HepG2 (cell line): ENCODE data around the gene ADCY1. TPM values are rescaled to one million over a fixed set of nuclear protein-coding genes. Genes with fewer than 3 reads are reported as not detected.

Experiments used
- ATAC-seq: fragments of 200-7000 bp; cut with Tn5 transposase; 3 replicates; pipeline ENCODE4 v1.9.1; 2020; ENCODE audit warnings: mild to moderate bottlenecking, moderate library complexity
- BruUV-seq: library from RNA; stranded (reverse); fragments of 400-500 nt; replicated peaks from 2 replicates; lab custom pipeline; 2021; lab: Mats Ljungman, UMichigan
- CTCF ChIA-PET: fragments of 300-600 bp; formaldehyde crosslinking; extraction: SDS; loops from one replicate; lab custom pipeline; 2021; ENCODE audit warnings: low total read pairs, inconsistent platforms, low intra/inter-chr PET ratio; lab: Yijun Ruan, JAX
- POLR2A ChIA-PET: fragments of 350-600 bp; sonication (Branson Sonifier 250); formaldehyde crosslinking; loops from one replicate; lab custom pipeline; 2020; ENCODE audit warnings: antibody characterized with exemption, inconsistent platforms; lab: Yijun Ruan, JAX
- DNase-seq: peaks from one replicate; pipeline ENCODE4 v3.0.0-alpha.2; 2015; ENCODE audit warnings: low spot score
- FAIRE-seq: peaks from 3 replicates; lab custom pipeline; 2011; peaks lifted over from hg19 to GRCh38; lab: Jason Lieb, UNC
- H2AFZ ChIP-seq: one replicate; pipeline ENCODE4 v1.6.1; 2011; ENCODE audit warnings: low read length, inconsistent platforms
- H3K27ac ChIP-seq: fragments of 300-600 bp; 3 replicates; pipeline ENCODE4 v1.8.0; 2011; ENCODE audit warnings: mixed run types, mild to moderate bottlenecking, mixed read lengths, low read length, inconsistent platforms; ENCODE audit not compliant: insufficient read depth; ENCODE audit errors: extremely low read length
- H3K27me3 ChIP-seq, 2 experiments: fragments of 200-600 bp in 1 of 2; 2 replicates in 1 of 2; 3 replicates in 1 of 2; pipeline versions ENCODE4 v1.6.0 to v1.8.0; 2011; ENCODE audit warnings: low read length in 2 of 2, mild to moderate bottlenecking in 2 of 2, moderate library complexity in 2 of 2, inconsistent platforms in 1 of 2; ENCODE audit not compliant: insufficient read depth in 2 of 2, control insufficient read depth in 1 of 2
- H3K36me3 ChIP-seq, 2 experiments: fragments of 200-600 bp in 1 of 2; replicated peaks in 1 of 2; 2 replicates in 1 of 2; 3 replicates in 1 of 2; pipeline versions ENCODE4 v1.5.1 to v1.8.0; 2011; ENCODE audit warnings: low read length in 2 of 2, inconsistent platforms in 1 of 2; ENCODE audit not compliant: insufficient read depth in 2 of 2, control insufficient read depth in 1 of 2
- H3K4me1 ChIP-seq: 2 replicates; pipeline ENCODE4 v1.5.1; 2012; ENCODE audit warnings: low read length, inconsistent platforms; ENCODE audit not compliant: insufficient read depth
- H3K4me2 ChIP-seq: 2 replicates; pipeline ENCODE4 v1.6.0; 2011; ENCODE audit warnings: low read depth, low read length, inconsistent platforms
- H3K4me3 ChIP-seq, 3 experiments: fragments of 200-600 bp in 1 of 3; sonication (generic), shearing (Covaris generic) in 1 of 3; replicated peaks in 1 of 3; 2 replicates each; pipeline ENCODE4 v1.5.1; 2011 to 2016; ENCODE audit warnings: low read length in 3 of 3, inconsistent platforms in 2 of 3, low read depth in 2 of 3, mild to moderate bottlenecking in 2 of 3, control low read depth in 1 of 3, mixed read lengths in 1 of 3; ENCODE audit not compliant: insufficient read depth in 1 of 3
- H3K79me2 ChIP-seq: one replicate; pipeline ENCODE4 v1.6.1; 2011; ENCODE audit warnings: low read length, inconsistent platforms; ENCODE audit not compliant: insufficient read depth
- H3K9ac ChIP-seq: 2 replicates; pipeline ENCODE4 v1.6.0; 2011; ENCODE audit warnings: mild to moderate bottlenecking, low read depth, low read length, inconsistent platforms; ENCODE audit not compliant: insufficient read depth
- H3K9me3 ChIP-seq: 2 replicates; pipeline ENCODE4 v1.5.1; 2012; ENCODE audit warnings: mild to moderate bottlenecking, low read length
- H4K20me1 ChIP-seq: 2 replicates; pipeline ENCODE4 v1.6.0; 2011; ENCODE audit warnings: inconsistent platforms, mild to moderate bottlenecking, low read length, moderate library complexity; ENCODE audit not compliant: insufficient read depth
- ARHGAP35 ChIP-seq: sonication (generic); formaldehyde crosslinking; IDR thresholded peaks from 2 replicates; pipeline ENCODE4 v1.9.0; 2022; ENCODE audit warnings: mild to moderate bottlenecking, inconsistent platforms, moderate library complexity, missing genetic modification reagents, borderline replicate concordance
- CCDC6 ChIP-seq: sonication (generic); formaldehyde crosslinking; IDR thresholded peaks from 2 replicates; pipeline ENCODE4 v1.8.1; 2022; ENCODE audit warnings: mild to moderate bottlenecking, missing genetic modification reagents, moderate library complexity
- MXI1 ChIP-seq: IDR thresholded peaks from 3 replicates; pipeline ENCODE4 v1.6.1; 2012; ENCODE audit warnings: low read depth, low read length, inconsistent platforms, borderline replicate concordance
- NFYC ChIP-seq: IDR thresholded peaks from 2 replicates; pipeline ENCODE4 v1.6.1; 2016; ENCODE audit warnings: missing genetic modification reagents, missing compliant biosample characterization
- RARG ChIP-seq: sonication (generic); formaldehyde crosslinking; IDR thresholded peaks from 2 replicates; pipeline ENCODE4 v1.4.0; 2020; ENCODE audit warnings: low read depth, mild to moderate bottlenecking, missing genetic modification reagents
- REST ChIP-seq, 2 experiments: IDR thresholded peaks; 2 replicates each; pipeline ENCODE4 v1.6.1; 2011 to 2012; ENCODE audit warnings: low read length in 2 of 2, borderline replicate concordance in 1 of 2, low read depth in 1 of 2, mild to moderate bottlenecking in 1 of 2, moderate library complexity in 1 of 2
- SP1 ChIP-seq, 2 experiments: fragments of 450-650 bp in 1 of 2; sonication (generic) in 1 of 2; formaldehyde crosslinking in 1 of 2; IDR thresholded peaks; 2 replicates each; pipeline versions ENCODE4 v1.4.0 to v1.6.1; 2016 to 2020; ENCODE audit warnings: missing genetic modification reagents in 1 of 2
- SUZ12 ChIP-seq: fragments of 150-350 bp; IDR thresholded peaks from 2 replicates; pipeline ENCODE4 v1.6.1; 2014; ENCODE audit warnings: low read depth, low read length
- TAF1 ChIP-seq: sonication (generic); formaldehyde crosslinking; IDR thresholded peaks from 2 replicates; pipeline ENCODE4 v1.4.0; 2020; ENCODE audit warnings: missing genetic modification reagents
- ZFP1 ChIP-seq: IDR thresholded peaks from 2 replicates; pipeline ENCODE4 v1.6.1; 2016
- ZFP82 ChIP-seq: sonication (generic); formaldehyde crosslinking; IDR thresholded peaks from 2 replicates; pipeline ENCODE4 v1.5.1; 2020; ENCODE audit warnings: mild to moderate bottlenecking, missing genetic modification reagents, borderline replicate concordance
- ZNF746 ChIP-seq: sonication (generic); formaldehyde crosslinking; IDR thresholded peaks from 2 replicates; pipeline ENCODE4 v1.8.0; 2022; ENCODE audit warnings: mild to moderate bottlenecking, missing genetic modification reagents
- ZNF782 ChIP-seq: sonication (generic); formaldehyde crosslinking; IDR thresholded peaks from 2 replicates; pipeline ENCODE4 v1.4.0; 2020; ENCODE audit warnings: missing genetic modification reagents, mild to moderate bottlenecking, borderline replicate concordance
- WGBS: methylation state at CpG from one replicate; pipeline ENCODE4 v1.1.6; 2017; ENCODE audit warnings: low lambda C conversion rate; 5-methylcytosine and 5-hydroxymethylcytosine counted together
- in situ Hi-C: cut with HindIII; loops from 2 replicates; pipeline ENCODE4 v1.10.0; 2017; ENCODE audit warnings: low pct_unique_long_range_greater_than_20kb; ENCODE audit not compliant: extremely low pct_ligation_motif_present
- intact Hi-C: fragments of 100-400 bp; cut with micrococcal nuclease; formaldehyde crosslinking; loops from one replicate; pipeline ENCODE4 v1.10.0; 2022; ENCODE audit not compliant: unreplicated experiment
- polyA plus RNA-seq, 8 experiments: library from polyadenylated mRNA; depleted of rRNA in 3 of 8; stranded (reverse) in 7 of 8; unstranded in 1 of 8; fragments of >200 nt; fragmentation: Illumina TruSeq in 4 of 8; extraction: Trizol in 4 of 8; gene quantifications; 2 replicates each; pipeline versions ENCODE4 v1.2.1 to v1.2.3, GENCODE V29; 2011 to 2016; ENCODE audit warnings: low read depth in 4 of 8, missing spikeins in 1 of 8, mixed read lengths in 1 of 8; ENCODE audit not compliant: insufficient read depth in 1 of 8
- total RNA-seq, 5 experiments: library from RNA; depleted of rRNA; stranded (reverse); fragments of >200 nt; fragmentation: Illumina TruSeq; extraction: Trizol; gene quantifications; 2 replicates each; pipeline ENCODE4 v1.2.3, GENCODE V29; 2016; ENCODE audit warnings: low read depth in 1 of 5

ADCY1 gene
- total and polyA plus RNA-seq, 2 of the 13 experiments (the other 11 are each of a cell fraction or from before 2014, with no cell fraction given) = 0.80 to 1.2 TPM

- TF ChIP-seq RARG = no peak
- TF ChIP-seq CCDC6 (CRISPR knock-in tag) = no peak
- no peak for TF ChIP-seq MXI1
These were observed 83.9 kb downstream of the ADCY1 start (continued) for GRCh38 chr7:45657890-45658715.

- no peaks in the 10 kb centered on the region for H4K20me1 ChIP-seq
- ChIA-PET POLR2A (no interaction called here), CTCF (no interaction called here)
- 45% methylated on average over 8 of the region's 16 CpGs for WGBS
- FAIRE-seq = no peak
- no peak overlapping the region for H3K4me3 ChIP-seq
- no peak overlapping the region for H3K27ac ChIP-seq
- no TSS peak for BruUV-seq
- H3K9ac ChIP-seq = no peak overlapping the region
- H3K79me2 ChIP-seq = no peaks in the 10 kb centered on the region
- H3K4me2 ChIP-seq = no peak overlapping the region
- ATAC-seq = peak; percentile 9; the same call in 2 of the 3 replicates
- in situ Hi-C loops = no loop called here
- peaks cover 9% of the 10 kb centered on the region; the same call in 1 of the 2 replicates for H3K4me1 ChIP-seq
- H3K27me3 ChIP-seq = peaks cover 0 to 17% of the 10 kb centered on the region in 2 experiments; a peak in 1 of 5 replicates
- H3K9me3 ChIP-seq = no peaks in the 10 kb centered on the region
- no peak for DNase-seq
- H2AFZ ChIP-seq = no peak overlapping the region
- no peaks in the 10 kb centered on the region for H3K36me3 ChIP-seq
- intact Hi-C loops = no loop called here
- no peak for TF ChIP-seq TAF1 (CRISPR knock-in tag)
- no peak for TF ChIP-seq ZFP82 (CRISPR knock-in tag)
- no peak for TF ChIP-seq ZNF782
- no peak for TF ChIP-seq SP1 (IDR thresholded peaks at IDR 0.05)
- TF ChIP-seq SP1 (CRISPR knock-in tag; IDR thresholded peaks at IDR 0.05) = no peak
- TF ChIP-seq REST (IDR thresholded peaks at IDR 0.05; ENCODE audit: borderline replicate concordance in 1 of 2, low read depth in 1 of 2, low read length in 2 of 2) = no peak
- no peak for TF ChIP-seq SUZ12
- TF ChIP-seq ZFP1 (CRISPR knock-in tag) = no peak
- no peak for TF ChIP-seq ARHGAP35 (CRISPR knock-in tag)
- no peak for TF ChIP-seq ZNF746 (CRISPR knock-in tag)
- no peak for TF ChIP-seq NFYC (CRISPR knock-in tag)
These were observed 84.7 kb downstream of the ADCY1 start for GRCh38 chr7:45658716-45659495.
